ENCODE measurements around the gene IL2RA.

Gene IL2RA

GRCh38 chr10:6014241-6014761 lies 47.9 kb downstream of the IL2RA start:
- Histone ChIP-seq H3K9ac (ENCODE audit: low read depth, low read length) (no peak overlapping the region), H3K27ac (ENCODE audit: low read length) (no peak overlapping the region), H3K27me3 (ENCODE audit: insufficient read depth, low read length) (no peaks in the 10 kb centered on the region), H3K9me3 (ENCODE audit: insufficient read depth, low read depth, low read length) (no peaks in the 10 kb centered on the region), H3K4me1 (ENCODE audit: insufficient read depth, low read length) (no peaks in the 10 kb centered on the region), H3K4me3 (ENCODE audit: low read length) (no peak overlapping the region), H3K36me3 (ENCODE audit: insufficient read depth, low read depth, low read length) (no peaks in the 10 kb centered on the region)

GRCh38 chr10:6013413-6014192 lies 48.6 kb downstream of the IL2RA start:
- no peak overlapping the region for H3K9ac ChIP-seq (ENCODE audit: low read depth, low read length)

GRCh38 chr10:6012121-6012905 lies 49.9 kb downstream of the IL2RA start:
- peaks cover 3% of the 10 kb centered on the region for H3K9me3 ChIP-seq (ENCODE audit: insufficient read depth, low read depth, low read length)
- H3K4me1 ChIP-seq (ENCODE audit: insufficient read depth, low read length), result no peaks in the 10 kb centered on the region
- H3K9ac ChIP-seq (ENCODE audit: low read depth, low read length), result no peak overlapping the region
- no peak overlapping the region for H3K27ac ChIP-seq (ENCODE audit: low read length)
- no peaks in the 10 kb centered on the region for H3K27me3 ChIP-seq (ENCODE audit: insufficient read depth, low read length)
- H3K36me3 ChIP-seq (ENCODE audit: insufficient read depth, low read depth, low read length), result no peaks in the 10 kb centered on the region
- H3K4me3 ChIP-seq (ENCODE audit: low read length), result no peak overlapping the region

More at GRCh38 chr10:6013413-6014192, 48.6 kb downstream of the IL2RA start:
- H3K27me3 ChIP-seq (ENCODE audit: insufficient read depth, low read length), result no peaks in the 10 kb centered on the region
- no peak overlapping the region for H3K27ac ChIP-seq (ENCODE audit: low read length)
- no peaks in the 10 kb centered on the region for H3K4me1 ChIP-seq (ENCODE audit: insufficient read depth, low read length)
- H3K36me3 ChIP-seq (ENCODE audit: insufficient read depth, low read depth, low read length), result no peaks in the 10 kb centered on the region
- no peak overlapping the region for H3K4me3 ChIP-seq (ENCODE audit: low read length)
- no peaks in the 10 kb centered on the region for H3K9me3 ChIP-seq (ENCODE audit: insufficient read depth, low read depth, low read length)

- Histone ChIP-seq H3K27ac (ENCODE audit: low read length) (no peak overlapping the region), H3K36me3 (ENCODE audit: insufficient read depth, low read depth, low read length) (no peaks in the 10 kb centered on the region), H3K4me3 (ENCODE audit: low read length) (no peak overlapping the region), H3K9me3 (ENCODE audit: insufficient read depth, low read depth, low read length) (peaks cover 6% of the 10 kb centered on the region), H3K27me3 (ENCODE audit: insufficient read depth, low read length) (no peaks in the 10 kb centered on the region), H3K9ac (ENCODE audit: low read depth, low read length) (no peak overlapping the region), H3K4me1 (ENCODE audit: insufficient read depth, low read length) (no peaks in the 10 kb centered on the region)
These were observed 50.6 kb downstream of the IL2RA start for GRCh38 chr10:6011558-6011957.

GRCh38 chr10:6010569-6010968 lies 51.6 kb downstream of the IL2RA start:
- Histone ChIP-seq H3K9ac (ENCODE audit: low read depth, low read length) (no peak overlapping the region), H3K36me3 (ENCODE audit: insufficient read depth, low read depth, low read length) (no peaks in the 10 kb centered on the region), H3K4me1 (ENCODE audit: insufficient read depth, low read length) (no peaks in the 10 kb centered on the region), H3K9me3 (ENCODE audit: insufficient read depth, low read depth, low read length) (peaks cover 6% of the 10 kb centered on the region), H3K4me3 (ENCODE audit: low read length) (no peak overlapping the region), H3K27ac (ENCODE audit: low read length) (no peak overlapping the region), H3K27me3 (ENCODE audit: insufficient read depth, low read length) (no peaks in the 10 kb centered on the region)

GRCh38 chr10:6009961-6010360 lies 52.2 kb downstream of the IL2RA start:
- Histone ChIP-seq H3K27me3 (ENCODE audit: insufficient read depth, low read length) (no peaks in the 10 kb centered on the region), H3K27ac (ENCODE audit: low read length) (no peak overlapping the region)

GRCh38 chr10:6009150-6009549 lies 53.0 kb downstream of the IL2RA start:
- H3K9me3 ChIP-seq (ENCODE audit: insufficient read depth, low read depth, low read length), result peaks cover 6% of the 10 kb centered on the region
- no peak overlapping the region for H3K27ac ChIP-seq (ENCODE audit: low read length)
- no peaks in the 10 kb centered on the region for H3K27me3 ChIP-seq (ENCODE audit: insufficient read depth, low read length)
- no peak overlapping the region for H3K9ac ChIP-seq (ENCODE audit: low read depth, low read length)
- no peaks in the 10 kb centered on the region for H3K36me3 ChIP-seq (ENCODE audit: insufficient read depth, low read depth, low read length)
- no peaks in the 10 kb centered on the region for H3K4me1 ChIP-seq (ENCODE audit: insufficient read depth, low read length)
- no peak overlapping the region for H3K4me3 ChIP-seq (ENCODE audit: low read length)

More at GRCh38 chr10:6009961-6010360, 52.2 kb downstream of the IL2RA start:
- Histone ChIP-seq H3K9ac (ENCODE audit: low read depth, low read length) (no peak overlapping the region), H3K9me3 (ENCODE audit: insufficient read depth, low read depth, low read length) (peaks cover 6% of the 10 kb centered on the region), H3K36me3 (ENCODE audit: insufficient read depth, low read depth, low read length) (no peaks in the 10 kb centered on the region), H3K4me3 (ENCODE audit: low read length) (no peak overlapping the region), H3K4me1 (ENCODE audit: insufficient read depth, low read length) (no peaks in the 10 kb centered on the region)

GRCh38 chr10:6008497-6009142 lies 53.5 kb downstream of the IL2RA start:
- no peaks in the 10 kb centered on the region for H3K27me3 ChIP-seq (ENCODE audit: insufficient read depth, low read length)
- no peaks in the 10 kb centered on the region for H3K4me1 ChIP-seq (ENCODE audit: insufficient read depth, low read length)
- no peak overlapping the region for H3K4me3 ChIP-seq (ENCODE audit: low read length)
- H3K27ac ChIP-seq (ENCODE audit: low read length), result no peak overlapping the region
- peaks cover 6% of the 10 kb centered on the region for H3K9me3 ChIP-seq (ENCODE audit: insufficient read depth, low read depth, low read length)
- no peaks in the 10 kb centered on the region for H3K36me3 ChIP-seq (ENCODE audit: insufficient read depth, low read depth, low read length)
- H3K9ac ChIP-seq (ENCODE audit: low read depth, low read length), result no peak overlapping the region

- Histone ChIP-seq H3K27me3 (ENCODE audit: insufficient read depth, low read length) (no peaks in the 10 kb centered on the region), H3K36me3 (ENCODE audit: insufficient read depth, low read depth, low read length) (no peaks in the 10 kb centered on the region), H3K4me1 (ENCODE audit: insufficient read depth, low read length) (no peaks in the 10 kb centered on the region), H3K27ac (ENCODE audit: low read length) (no peak overlapping the region), H3K4me3 (ENCODE audit: low read length) (no peak overlapping the region), H3K9ac (ENCODE audit: low read depth, low read length) (no peak overlapping the region), H3K9me3 (ENCODE audit: insufficient read depth, low read depth, low read length) (peaks cover 6% of the 10 kb centered on the region)
These were observed 55.2 kb downstream of the IL2RA start for GRCh38 chr10:6006991-6007390.

- H3K27ac ChIP-seq (ENCODE audit: low read length), result no peak overlapping the region
- peaks cover 6% of the 10 kb centered on the region for H3K9me3 ChIP-seq (ENCODE audit: insufficient read depth, low read depth, low read length)
- no peaks in the 10 kb centered on the region for H3K27me3 ChIP-seq (ENCODE audit: insufficient read depth, low read length)
- H3K36me3 ChIP-seq (ENCODE audit: insufficient read depth, low read depth, low read length), result no peaks in the 10 kb centered on the region
- H3K4me1 ChIP-seq (ENCODE audit: insufficient read depth, low read length), result no peaks in the 10 kb centered on the region
- H3K9ac ChIP-seq (ENCODE audit: low read depth, low read length), result no peak overlapping the region
- H3K4me3 ChIP-seq (ENCODE audit: low read length), result no peak overlapping the region
These were observed 55.6 kb downstream of the IL2RA start for GRCh38 chr10:6006546-6006945.

GRCh38 chr10:6005856-6006395 lies 56.2 kb downstream of the IL2RA start:
- no peaks in the 10 kb centered on the region for H3K36me3 ChIP-seq (ENCODE audit: insufficient read depth, low read depth, low read length)
- no peaks in the 10 kb centered on the region for H3K4me1 ChIP-seq (ENCODE audit: insufficient read depth, low read length)
- H3K9ac ChIP-seq (ENCODE audit: low read depth, low read length), result no peak overlapping the region
- no peak overlapping the region for H3K27ac ChIP-seq (ENCODE audit: low read length)
- H3K4me3 ChIP-seq (ENCODE audit: low read length), result no peak overlapping the region
- H3K27me3 ChIP-seq (ENCODE audit: insufficient read depth, low read length), result no peaks in the 10 kb centered on the region
- H3K9me3 ChIP-seq (ENCODE audit: insufficient read depth, low read depth, low read length), result peaks cover 6% of the 10 kb centered on the region

All from iPS-20b (cell line).